ENCODE measurements around the gene KIF23.
"Not testable (repeated sequence)": the region's sequence is repeated elsewhere in the genome, so short reads cannot be mapped to it uniquely, and the experiment has no call there.

Gene KIF23

GRCh38 chr15:69422336-69422895 lies 8.3 kb downstream of the KIF23 start:
- DNase-seq = no peak
- intact Hi-C loops (cut with DNase I) = no loop called here

GRCh38 chr15:69424001-69424400 lies 9.9 kb downstream of the KIF23 start:
- DNase-seq = no peak
- intact Hi-C loops (cut with DNase I) = no loop called here

GRCh38 chr15:69424748-69425413 lies 10.7 kb downstream of the KIF23 start:
- no peak for DNase-seq
- intact Hi-C loops (cut with DNase I) = no loop called here

GRCh38 chr15:69433831-69434230 lies 19.7 kb downstream of the KIF23 start:
- DNase-seq = no peak
- intact Hi-C loops (cut with DNase I) = no loop called here

GRCh38 chr15:69434238-69434637 lies 20.1 kb downstream of the KIF23 start:
- DNase-seq = no peak
- intact Hi-C loops (cut with DNase I) = no loop called here

- intact Hi-C loops (cut with DNase I) = no loop called here
- no peak for DNase-seq
Measured at GRCh38 chr15:69434679-69435078, 20.5 kb downstream of the KIF23 start.

- no peak for DNase-seq
- intact Hi-C loops (cut with DNase I) = no loop called here
Measured at GRCh38 chr15:69435985-69436384, 21.8 kb downstream of the KIF23 start.

GRCh38 chr15:69436951-69437350 lies 22.8 kb downstream of the KIF23 start:
- intact Hi-C loops (cut with DNase I) = no loop called here
- DNase-seq = no peak

- intact Hi-C loops (cut with DNase I) = no loop called here
- DNase-seq = no peak
Measured at GRCh38 chr15:69439623-69440022, 25.5 kb downstream of the KIF23 start.

GRCh38 chr15:69443032-69443611 lies 29.0 kb downstream of the KIF23 start:
- intact Hi-C loops (cut with DNase I) = no loop called here
- no peak for DNase-seq

- no peak for DNase-seq
- intact Hi-C loops (cut with DNase I) = no loop called here
Measured at GRCh38 chr15:69444686-69445085, 30.5 kb downstream of the KIF23 start.

GRCh38 chr15:69446953-69447352 lies 32.8 kb downstream of the KIF23 start:
- no peak for DNase-seq
- intact Hi-C loops (cut with DNase I) = no loop called here

- intact Hi-C loops (cut with DNase I); DNase-seq: not testable (repeated sequence)
Measured at GRCh38 chr15:69450221-69450620, 36.1 kb downstream of the KIF23 start.

- intact Hi-C loops (cut with DNase I) = no loop called here
- no peak for DNase-seq
Measured at GRCh38 chr15:69450968-69451695, 37.0 kb downstream of the KIF23 start.

GRCh38 chr15:69451951-69452691 lies 38.0 kb downstream of the KIF23 start:
- DNase-seq = peak in 26 of 42 donors; percentile 17 to 57 (median 34)
- intact Hi-C loops (cut with DNase I) = no loop called here

- intact Hi-C loops (cut with DNase I) = no loop called here
- DNase-seq = peak; percentile 93 to 99 (median 97)
Measured at GRCh38 chr15:69452692-69453521, 38.8 kb downstream of the KIF23 start, which contains the start of gene RPLP1. Gene RPLP1, plus strand, starts transcription at chr15:69452818. Its CDS starts 131 bp downstream, at chr15:69452949.

GRCh38 chr15:69454953-69455352 lies 40.8 kb downstream of the KIF23 start:
- no peak for DNase-seq
- intact Hi-C loops (cut with DNase I) = no loop called here
